Ovary (tissue), 3 donors: ENCODE measurements around the gene SEMA3C.

ENCODE experiments used
- EP300 ChIP-seq: sonication (generic); formaldehyde crosslinking; IDR thresholded peaks from one replicate; pipeline ENCODE4 v1.6.1; 2017; ENCODE audit warnings: antibody characterized with exemption
- POLR2A ChIP-seq: fragments of 450-650 bp; IDR thresholded peaks from one replicate; pipeline ENCODE4 v1.6.1; 2017; ENCODE audit warnings: antibody characterized with exemption, mild to moderate bottlenecking, moderate library complexity
- TF ChIP-seq, protein P1 (sequence below), 3 donors: fragments of 450-650 bp in 2 of 3; fragments of 200-600 bp in 1 of 3; IDR thresholded peaks; one replicate each; pipeline versions ENCODE4 v1.5.1 to v1.8.0; 2016 to 2022; ENCODE audit warnings: antibody characterized with exemption in 3 of 3, mild to moderate bottlenecking in 1 of 3
- donor health status: DM: no; HTN: no; CAD: no.

DNA sequence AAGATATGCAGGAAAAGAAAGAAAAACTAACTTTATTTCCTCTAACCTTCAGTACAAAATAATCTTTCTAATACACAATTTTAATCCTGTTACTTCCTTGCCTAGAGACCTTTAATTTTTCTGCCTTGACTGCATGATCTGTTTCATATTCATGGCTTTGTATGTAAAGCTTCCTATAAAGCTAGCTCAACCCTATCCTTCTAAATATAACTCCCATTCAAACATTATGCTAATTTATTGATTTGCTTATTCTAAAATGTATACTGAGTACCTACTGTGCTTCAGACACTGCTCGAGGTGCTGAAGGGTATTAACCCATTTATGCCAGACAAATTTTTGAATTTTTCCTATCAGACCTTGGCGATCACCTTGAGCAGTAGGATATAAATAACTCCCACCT lies 47.6 kb downstream of the SEMA3C start:
- TF ChIP-seq, protein P1, sequence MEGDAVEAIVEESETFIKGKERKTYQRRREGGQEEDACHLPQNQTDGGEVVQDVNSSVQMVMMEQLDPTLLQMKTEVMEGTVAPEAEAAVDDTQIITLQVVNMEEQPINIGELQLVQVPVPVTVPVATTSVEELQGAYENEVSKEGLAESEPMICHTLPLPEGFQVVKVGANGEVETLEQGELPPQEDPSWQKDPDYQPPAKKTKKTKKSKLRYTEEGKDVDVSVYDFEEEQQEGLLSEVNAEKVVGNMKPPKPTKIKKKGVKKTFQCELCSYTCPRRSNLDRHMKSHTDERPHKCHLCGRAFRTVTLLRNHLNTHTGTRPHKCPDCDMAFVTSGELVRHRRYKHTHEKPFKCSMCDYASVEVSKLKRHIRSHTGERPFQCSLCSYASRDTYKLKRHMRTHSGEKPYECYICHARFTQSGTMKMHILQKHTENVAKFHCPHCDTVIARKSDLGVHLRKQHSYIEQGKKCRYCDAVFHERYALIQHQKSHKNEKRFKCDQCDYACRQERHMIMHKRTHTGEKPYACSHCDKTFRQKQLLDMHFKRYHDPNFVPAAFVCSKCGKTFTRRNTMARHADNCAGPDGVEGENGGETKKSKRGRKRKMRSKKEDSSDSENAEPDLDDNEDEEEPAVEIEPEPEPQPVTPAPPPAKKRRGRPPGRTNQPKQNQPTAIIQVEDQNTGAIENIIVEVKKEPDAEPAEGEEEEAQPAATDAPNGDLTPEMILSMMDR (IDR thresholded peaks at IDR 0.05) = no peak
- no peak for TF ChIP-seq POLR2A
- TF ChIP-seq EP300 = no peak
